Activated T-cell treated with anti-CD3 and anti-CD28 coated beads, Interleukin-2, amount 50 U/mL, for 1 hour (primary cell): ENCODE measurements around the gene GPR42.
"Not testable (repeated sequence)": the region's sequence is repeated elsewhere in the genome, so short reads cannot be mapped to it uniquely, and the experiment has no call there.

ENCODE experiments used
- DNase-seq: peaks from one replicate; pipeline ENCODE4 v3.0.0-alpha.2; 2020

GPR42 gene

GRCh38 chr19:35397064-35397463 lies 26.2 kb downstream of the GPR42 start:
- no peak for DNase-seq

GRCh38 chr19:35398570-35398969 lies 27.7 kb downstream of the GPR42 start:
- DNase-seq = no peak

GRCh38 chr19:35399231-35399630 lies 28.4 kb downstream of the GPR42 start:
- no peak for DNase-seq

- DNase-seq = no peak
These were observed 29.3 kb downstream of the GPR42 start for GRCh38 chr19:35399948-35400772.

- no peak for DNase-seq
These were observed 29.9 kb downstream of the GPR42 start for GRCh38 chr19:35400773-35401100.

GRCh38 chr19:35401416-35401815 lies 30.5 kb downstream of the GPR42 start:
- not testable (repeated sequence) for DNase-seq

- DNase-seq = no peak
These were observed 32.4 kb downstream of the GPR42 start for GRCh38 chr19:35403116-35403760.

GRCh38 chr19:35404879-35405622 lies 34.2 kb downstream of the GPR42 start:
- no peak for DNase-seq

GRCh38 chr19:35407619-35408018 lies 36.8 kb downstream of the GPR42 start:
- no peak for DNase-seq

- no peak for DNase-seq
These were observed 37.7 kb downstream of the GPR42 start for GRCh38 chr19:35408284-35409171.

- no peak for DNase-seq
These were observed 38.3 kb downstream of the GPR42 start for GRCh38 chr19:35409191-35409590.

- DNase-seq = no peak
These were observed 39.6 kb downstream of the GPR42 start for GRCh38 chr19:35410487-35410886.

- no peak for DNase-seq
These were observed 43.6 kb downstream of the GPR42 start for GRCh38 chr19:35414442-35414841.

GRCh38 chr19:35416331-35416730 lies 45.5 kb downstream of the GPR42 start:
- DNase-seq = no peak

GRCh38 chr19:35417278-35417677 lies 46.4 kb downstream of the GPR42 start:
- DNase-seq = no peak

- no peak for DNase-seq
These were observed 47.1 kb downstream of the GPR42 start for GRCh38 chr19:35417713-35418534.

- DNase-seq = no peak
These were observed 48.2 kb downstream of the GPR42 start for GRCh38 chr19:35419046-35419445.

- no peak for DNase-seq
These were observed 48.9 kb downstream of the GPR42 start for GRCh38 chr19:35419805-35420204.

- no peak for DNase-seq
These were observed 50.5 kb downstream of the GPR42 start for GRCh38 chr19:35421362-35421761.
